CD4-positive, CD25-positive, alpha-beta regulatory T cell (primary cell): ENCODE measurements around the gene LEKR1. TPM values are rescaled to one million over a fixed set of nuclear protein-coding genes. Genes with fewer than 3 reads are reported as not detected.

ENCODE experiments used
- ATAC-seq, 2 donors: fragments of 150-1000 bp; cut with Tn5 transposase; one replicate each; pipeline ENCODE4 v1.10.0; 2021; ENCODE audit warnings: low read depth in 2 of 2, moderate number of reproducible peaks in 2 of 2, moderate library complexity in 1 of 2
- DNase-seq, 3 donors: peaks; one replicate each; pipeline versions ENCODE4 v3.0.0 to v3.0.0-alpha.2; 2012 to 2022; ENCODE audit warnings: mixed read lengths in 1 of 3
- H3K27ac ChIP-seq: one replicate; pipeline ENCODE4 v1.7.0; 2013; ENCODE audit warnings: mild to moderate bottlenecking, low read length; ENCODE audit not compliant: insufficient read depth, poor library complexity, severe bottlenecking
- H3K27me3 ChIP-seq: one replicate; pipeline ENCODE4 v1.7.0; 2013; ENCODE audit warnings: low read length; ENCODE audit not compliant: control insufficient read depth, insufficient read depth
- H3K36me3 ChIP-seq: one replicate; pipeline ENCODE4 v1.7.0; 2013; ENCODE audit warnings: mild to moderate bottlenecking, low read length, moderate library complexity; ENCODE audit not compliant: control insufficient read depth, insufficient read depth
- H3K4me1 ChIP-seq: 2 replicates; pipeline ENCODE4 v1.7.0; 2013; ENCODE audit warnings: mild to moderate bottlenecking, low read length; ENCODE audit not compliant: insufficient read depth, control insufficient read depth, poor library complexity, severe bottlenecking
- H3K4me3 ChIP-seq: one replicate; pipeline ENCODE4 v1.7.0; 2013; ENCODE audit warnings: low read depth, mild to moderate bottlenecking, low read length, moderate library complexity
- H3K9me3 ChIP-seq, 2 experiments: 1 replicate in 1 of 2; 2 replicates in 1 of 2; pipeline ENCODE4 v1.7.0; 2013; ENCODE audit warnings: low read length in 2 of 2, mild to moderate bottlenecking in 1 of 2, moderate library complexity in 1 of 2; ENCODE audit not compliant: control insufficient read depth in 2 of 2
- H3K27ac Mint-ChIP-seq, 3 donors: one replicate each; pipeline ENCODE4 v1.8.0; 2020 to 2022; ENCODE audit warnings: mild to moderate bottlenecking in 3 of 3, mixed read lengths in 3 of 3, moderate library complexity in 2 of 3
- H3K27me3 Mint-ChIP-seq: one replicate; pipeline ENCODE4 v1.8.0; 2022; ENCODE audit warnings: mild to moderate bottlenecking, mixed read lengths
- H3K36me3 Mint-ChIP-seq: one replicate; pipeline ENCODE4 v1.8.0; 2020; ENCODE audit warnings: mixed read lengths
- H3K4me1 Mint-ChIP-seq, 4 donors: one replicate each; pipeline ENCODE4 v1.8.0; 2020 to 2022; ENCODE audit warnings: mixed read lengths in 4 of 4, mild to moderate bottlenecking in 1 of 4
- H3K4me3 Mint-ChIP-seq, 4 donors: one replicate each; pipeline ENCODE4 v1.8.0; 2020 to 2022; ENCODE audit warnings: mild to moderate bottlenecking in 4 of 4, mixed read lengths in 4 of 4, moderate library complexity in 3 of 4
- H3K9me3 Mint-ChIP-seq, 7 donors: one replicate each; pipeline ENCODE4 v1.8.0; 2020 to 2022; ENCODE audit warnings: mixed read lengths in 7 of 7, mild to moderate bottlenecking in 3 of 7, moderate library complexity in 2 of 7
- polyA plus RNA-seq, 4 donors: library from polyadenylated mRNA; unstranded; fragments of 300-500 nt; fragmentation: Illumina TruSeq; gene quantifications; one replicate each; pipeline ENCODE4 v1.2.3, GENCODE V29; 2021
- total RNA-seq: library from RNA; stranded (reverse); gene quantifications from one replicate; pipeline ENCODE4 v1.2.3, GENCODE V29; 2022

LEKR1 gene
- total and polyA plus RNA-seq, 5 donors from 2014 or later = 0.44 to 2.4 (median 0.99) TPM

DNA sequence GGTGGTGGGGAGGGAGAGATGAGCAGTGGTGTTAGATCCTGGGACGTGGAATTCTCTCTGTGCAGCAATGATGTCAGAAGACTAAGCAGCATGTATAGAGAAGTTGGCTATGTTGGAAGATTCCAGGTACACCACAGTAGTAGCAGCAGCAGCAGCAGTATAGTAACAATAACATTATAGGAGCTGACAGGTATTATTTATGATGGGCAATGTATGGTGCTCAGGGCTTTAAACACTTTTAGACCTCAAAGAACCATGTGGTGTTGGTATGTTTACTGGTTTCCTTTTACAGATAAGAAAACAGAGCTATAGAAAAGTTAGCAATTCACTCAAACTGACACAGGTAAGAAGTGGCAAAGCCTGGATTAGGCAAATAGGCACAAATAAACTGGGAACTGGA lies 229.9 kb downstream of the LEKR1 start:
- no peaks in the 10 kb centered on the region for H3K36me3 Mint-ChIP-seq
- no peak overlapping the region for H3K27ac Mint-ChIP-seq

DNA sequence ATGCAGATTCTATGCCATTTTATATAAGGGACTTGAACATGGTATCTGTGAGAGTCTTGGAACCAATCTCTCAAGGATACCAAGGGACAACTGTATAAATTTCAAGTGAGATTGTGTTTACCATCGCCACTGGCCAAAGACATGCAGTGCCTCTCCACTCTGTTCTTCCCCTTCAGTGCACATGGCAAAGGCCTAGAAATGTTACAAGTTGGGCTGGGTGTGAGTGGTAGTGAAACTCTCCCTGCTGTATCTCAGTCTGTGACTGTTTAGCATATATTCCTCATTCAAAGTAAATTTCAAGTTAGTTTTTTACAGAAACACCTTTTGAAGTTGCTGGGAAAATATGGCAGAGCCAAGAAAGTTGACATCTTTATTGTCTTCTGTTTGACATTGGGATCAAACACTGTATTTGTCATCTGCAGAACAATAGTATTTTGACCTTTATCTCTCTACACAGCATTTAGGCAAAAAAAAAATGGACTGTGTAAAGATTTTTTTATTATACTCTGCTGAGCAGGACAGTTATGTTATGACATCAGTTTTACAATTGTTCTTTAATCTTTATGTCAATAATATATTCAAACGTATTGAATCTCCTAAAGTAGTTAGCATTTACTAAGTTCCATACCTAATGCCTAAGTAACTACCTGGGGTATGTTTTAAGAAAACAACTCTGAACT lies 232.4 kb downstream of the LEKR1 start:
- no peak overlapping the region for H3K27ac ChIP-seq
- H3K27me3 ChIP-seq = peaks cover 5% of the 10 kb centered on the region
- H3K27me3 Mint-ChIP-seq = peaks cover 38% of the 10 kb centered on the region
- no peak overlapping the region for H3K27ac Mint-ChIP-seq
- peaks cover 0 to 2% (median 0%) of the 10 kb centered on the region in 7 donors for H3K9me3 Mint-ChIP-seq
- H3K4me3 Mint-ChIP-seq = no peak overlapping the region
- H3K36me3 ChIP-seq = no peaks in the 10 kb centered on the region
- H3K4me1 Mint-ChIP-seq = no peaks in the 10 kb centered on the region
- no peaks in the 10 kb centered on the region for H3K9me3 ChIP-seq
- DNase-seq (no peak), ATAC-seq (no peak)
- no peak overlapping the region for H3K4me3 ChIP-seq
- H3K4me1 ChIP-seq = no peaks in the 10 kb centered on the region
- H3K36me3 Mint-ChIP-seq = no peaks in the 10 kb centered on the region

More for the DNA sequence above, 229.9 kb downstream of the LEKR1 start:
- H3K4me3 Mint-ChIP-seq = no peak overlapping the region
- peaks cover 0 to 1% (median 0%) of the 10 kb centered on the region in 7 donors for H3K9me3 Mint-ChIP-seq
- H3K9me3 ChIP-seq = no peaks in the 10 kb centered on the region
- ATAC-seq = no peak
- no peaks in the 10 kb centered on the region for H3K4me1 Mint-ChIP-seq
- peaks cover 24% of the 10 kb centered on the region for H3K27me3 Mint-ChIP-seq
- DNase-seq = no peak
- no peaks in the 10 kb centered on the region for H3K4me1 ChIP-seq
- no peak overlapping the region for H3K4me3 ChIP-seq
- H3K27ac ChIP-seq = no peak overlapping the region
- peaks cover 4% of the 10 kb centered on the region for H3K27me3 ChIP-seq
- no peaks in the 10 kb centered on the region for H3K36me3 ChIP-seq

DNA sequence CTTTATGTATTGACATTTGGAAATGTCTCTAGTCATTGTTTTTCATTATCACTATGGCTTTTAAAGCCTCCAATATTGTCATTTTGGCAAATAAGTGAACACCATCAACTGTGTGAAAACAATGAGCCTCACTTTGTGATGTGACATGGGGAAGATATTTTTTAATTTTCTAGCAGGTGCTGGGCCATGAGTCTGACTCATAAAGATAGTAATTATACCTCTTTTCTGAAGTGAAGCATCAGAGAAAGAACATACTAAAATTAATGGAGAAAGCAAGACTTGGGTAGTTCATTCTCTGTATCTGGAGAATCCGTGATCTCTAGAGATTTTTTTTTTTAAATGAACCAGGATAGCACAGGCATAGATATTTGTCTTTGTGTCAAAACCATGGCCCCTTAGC lies 233.0 kb downstream of the LEKR1 start:
- H3K9me3 Mint-ChIP-seq = peaks cover 0 to 2% (median 0%) of the 10 kb centered on the region in 7 donors
- H3K27me3 ChIP-seq = peaks cover 3% of the 10 kb centered on the region
- DNase-seq (no peak), ATAC-seq (no peak)
- H3K36me3 ChIP-seq = no peaks in the 10 kb centered on the region
- H3K4me1 ChIP-seq = no peaks in the 10 kb centered on the region
- H3K9me3 ChIP-seq = no peaks in the 10 kb centered on the region
- H3K27ac Mint-ChIP-seq = no peak overlapping the region
- H3K27me3 Mint-ChIP-seq = peaks cover 34% of the 10 kb centered on the region
- no peak overlapping the region for H3K4me3 Mint-ChIP-seq
- no peak overlapping the region for H3K27ac ChIP-seq
- no peak overlapping the region for H3K4me3 ChIP-seq
- no peaks in the 10 kb centered on the region for H3K36me3 Mint-ChIP-seq
- H3K4me1 Mint-ChIP-seq = no peaks in the 10 kb centered on the region

DNA sequence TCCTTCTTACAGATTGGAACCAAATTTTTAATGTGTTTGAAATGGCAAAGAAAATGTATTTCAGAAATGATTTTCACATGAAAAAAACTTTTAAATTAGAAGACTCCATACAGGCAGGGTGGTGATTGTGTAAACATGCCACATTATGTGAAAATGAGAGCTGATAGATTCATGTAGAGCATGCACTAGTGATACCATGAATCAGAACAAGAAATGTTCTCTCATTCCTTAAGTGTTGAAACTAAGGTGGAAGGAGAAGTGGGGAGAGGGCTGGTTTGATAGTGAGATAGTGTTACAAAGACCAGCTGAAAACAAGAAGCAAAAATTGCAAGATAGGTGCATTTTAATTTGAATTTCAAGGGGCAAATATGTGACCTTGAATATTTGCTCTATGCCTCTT lies 233.5 kb downstream of the LEKR1 start:
- Mint-ChIP-seq H3K27me3 (peaks cover 29% of the 10 kb centered on the region), H3K9me3 (peaks cover 0 to 2% (median 0%) of the 10 kb centered on the region in 7 donors), H3K4me3 (no peak overlapping the region), H3K36me3 (no peaks in the 10 kb centered on the region), H3K4me1 (no peaks in the 10 kb centered on the region), H3K27ac (no peak overlapping the region)
- Histone ChIP-seq H3K27me3 (peaks cover 3% of the 10 kb centered on the region), H3K9me3 (no peaks in the 10 kb centered on the region), H3K4me3 (no peak overlapping the region), H3K36me3 (no peaks in the 10 kb centered on the region), H3K27ac (no peak overlapping the region), H3K4me1 (no peaks in the 10 kb centered on the region)
- no peak for ATAC-seq
- DNase-seq = no peak

DNA sequence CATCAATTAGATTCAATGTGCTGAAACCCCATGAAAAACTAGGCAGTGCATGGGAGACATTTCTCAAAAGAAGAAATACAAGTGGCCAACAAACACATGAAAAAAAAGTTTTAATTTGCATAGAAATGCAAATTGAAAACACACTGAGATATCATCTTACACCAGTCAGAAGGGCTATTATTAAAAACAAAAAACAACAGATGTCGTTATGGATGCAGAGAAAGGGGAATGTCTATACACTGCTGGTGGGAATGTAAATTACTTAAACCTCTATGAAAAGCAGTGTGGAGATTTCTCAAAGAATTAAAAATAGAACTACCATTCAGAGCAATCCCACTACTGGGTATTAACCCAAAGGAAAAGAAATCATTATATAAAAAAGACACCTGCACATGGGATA lies 235.1 kb downstream of the LEKR1 start:
- Histone ChIP-seq H3K9me3 (no peaks in the 10 kb centered on the region), H3K27me3 (peaks cover 3% of the 10 kb centered on the region), H3K4me1 (no peaks in the 10 kb centered on the region), H3K36me3 (no peaks in the 10 kb centered on the region), H3K4me3 (no peak overlapping the region), H3K27ac (no peak overlapping the region)
- H3K4me3 Mint-ChIP-seq = no peak overlapping the region
- DNase-seq = no peak
- no peak for ATAC-seq
- H3K27ac Mint-ChIP-seq = peak overlapping the region in 1 of 3 donors; percentile 50
- H3K27me3 Mint-ChIP-seq = peaks cover 28% of the 10 kb centered on the region
- peaks cover 0 to 2% (median 0%) of the 10 kb centered on the region in 7 donors for H3K9me3 Mint-ChIP-seq
- peaks cover 0 to 1% (median under 1%) of the 10 kb centered on the region in 4 donors for H3K4me1 Mint-ChIP-seq
- H3K36me3 Mint-ChIP-seq = no peaks in the 10 kb centered on the region

DNA sequence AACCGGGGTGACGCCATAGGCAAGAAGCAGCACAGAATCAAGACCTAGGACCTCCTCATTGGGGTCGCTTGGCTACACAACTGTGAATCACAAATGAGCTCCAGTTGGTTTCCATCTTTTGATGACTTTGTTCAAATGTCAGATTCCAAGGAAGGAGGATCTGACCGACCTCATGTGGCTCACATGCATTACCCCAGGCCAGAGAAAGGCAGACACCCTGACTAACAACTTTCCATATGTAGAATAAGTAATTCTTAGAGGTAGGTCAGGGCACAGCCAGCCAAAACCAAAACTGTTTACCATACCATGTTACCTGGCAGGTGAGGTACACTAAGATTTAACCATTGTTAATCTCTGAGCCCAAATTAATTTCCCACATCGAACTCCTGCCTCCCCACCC lies 237.3 kb downstream of the LEKR1 start:
- H3K4me1 ChIP-seq = peaks cover 9% of the 10 kb centered on the region
- Mint-ChIP-seq H3K36me3 (no peaks in the 10 kb centered on the region), H3K9me3 (peaks cover 0 to 1% (median 0%) of the 10 kb centered on the region in 7 donors), H3K27ac (no peak overlapping the region), H3K4me1 (peaks cover 2 to 19% (median 9%) of the 10 kb centered on the region in 4 donors), H3K27me3 (peaks cover 25% of the 10 kb centered on the region), H3K4me3 (no peak overlapping the region)
- peaks cover 3% of the 10 kb centered on the region for H3K27me3 ChIP-seq
- H3K4me3 ChIP-seq = no peak overlapping the region
- no peaks in the 10 kb centered on the region for H3K36me3 ChIP-seq
- H3K27ac ChIP-seq = no peak overlapping the region
- no peak for DNase-seq
- ATAC-seq = no peak
- H3K9me3 ChIP-seq = no peaks in the 10 kb centered on the region

DNA sequence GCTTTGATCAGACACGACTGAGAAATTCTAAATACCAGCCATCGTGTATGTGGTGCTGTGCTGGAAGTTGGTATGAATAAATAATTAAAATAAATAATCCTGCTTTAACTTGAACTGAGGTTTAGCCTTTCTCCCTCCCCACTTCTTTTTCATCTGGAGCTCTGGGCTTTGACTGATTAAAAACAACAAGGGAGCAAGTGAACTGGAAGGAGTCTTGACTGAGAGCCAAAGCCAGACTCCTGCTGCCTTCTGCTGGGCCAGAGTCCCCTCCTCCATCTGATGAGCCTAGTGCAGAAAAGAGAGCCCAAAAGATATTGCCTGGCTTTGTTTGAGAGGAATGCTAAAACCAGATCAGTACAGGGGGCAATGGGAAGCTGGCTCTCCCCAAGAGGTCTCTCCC lies 237.8 kb downstream of the LEKR1 start:
- Histone ChIP-seq H3K27me3 (peaks cover 3% of the 10 kb centered on the region), H3K4me3 (no peak overlapping the region), H3K4me1 (peaks cover 9% of the 10 kb centered on the region), H3K9me3 (no peaks in the 10 kb centered on the region), H3K27ac (no peak overlapping the region), H3K36me3 (no peaks in the 10 kb centered on the region)
- H3K4me3 Mint-ChIP-seq = no peak overlapping the region
- no peak overlapping the region for H3K27ac Mint-ChIP-seq
- ATAC-seq (no peak), DNase-seq (no peak)
- peaks cover 0 to 1% (median 0%) of the 10 kb centered on the region in 7 donors for H3K9me3 Mint-ChIP-seq
- H3K4me1 Mint-ChIP-seq = peaks cover 2 to 21% (median 9%) of the 10 kb centered on the region in 4 donors
- peaks cover 22% of the 10 kb centered on the region for H3K27me3 Mint-ChIP-seq
- H3K36me3 Mint-ChIP-seq = no peaks in the 10 kb centered on the region

DNA sequence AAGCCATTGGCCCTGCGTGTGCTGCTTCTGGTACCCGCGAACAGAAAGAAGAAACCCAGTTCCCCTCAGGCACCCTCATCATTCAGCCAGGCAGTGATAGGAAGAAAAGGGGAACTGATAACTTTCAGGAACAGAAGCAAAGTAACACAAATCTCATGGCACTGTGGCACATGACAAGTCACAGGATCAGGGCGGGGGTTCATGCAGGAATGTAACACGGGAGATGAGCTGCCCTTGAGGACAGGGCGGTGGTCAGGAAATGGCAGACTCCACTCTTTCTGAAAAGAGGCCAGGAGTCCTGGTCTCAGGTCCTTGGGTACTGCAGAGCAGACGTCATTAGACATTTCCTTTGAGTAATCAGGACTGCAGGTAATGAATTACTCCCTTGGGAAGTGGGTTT lies 238.2 kb downstream of the LEKR1 start:
- no peak overlapping the region for H3K27ac ChIP-seq
- no peaks in the 10 kb centered on the region for H3K36me3 ChIP-seq
- no peaks in the 10 kb centered on the region for H3K9me3 ChIP-seq
- Mint-ChIP-seq H3K27me3 (peaks cover 22% of the 10 kb centered on the region), H3K9me3 (peaks cover 0 to 1% (median 0%) of the 10 kb centered on the region in 7 donors), H3K36me3 (no peaks in the 10 kb centered on the region), H3K4me3 (no peak overlapping the region), H3K27ac (no peak overlapping the region), H3K4me1 (peaks cover 2 to 21% (median 9%) of the 10 kb centered on the region in 4 donors)
- peaks cover 9% of the 10 kb centered on the region for H3K4me1 ChIP-seq
- DNase-seq (no peak), ATAC-seq (no peak)
- peaks cover 3% of the 10 kb centered on the region for H3K27me3 ChIP-seq
- H3K4me3 ChIP-seq = no peak overlapping the region
